Subcutaneous abdominal adipose tissue (tissue), 5 donors: ENCODE results near the gene SEPTIN8.

ENCODE experiments used
- H3K27ac ChIP-seq: one replicate; pipeline ENCODE4 v1.7.0; 2013; ENCODE audit warnings: low read depth, mild to moderate bottlenecking, inconsistent platforms, low read length, moderate library complexity
- H3K27me3 ChIP-seq, 5 donors: one replicate each; pipeline ENCODE4 v1.7.0; 2013; ENCODE audit warnings: low read length in 5 of 5, inconsistent platforms in 1 of 5; ENCODE audit not compliant: control insufficient read depth in 5 of 5, insufficient read depth in 4 of 5
- H3K36me3 ChIP-seq, 5 donors: one replicate each; pipeline ENCODE4 v1.7.0; 2013; ENCODE audit warnings: low read length in 5 of 5; ENCODE audit not compliant: control insufficient read depth in 5 of 5, insufficient read depth in 5 of 5
- H3K4me1 ChIP-seq, 5 donors: one replicate each; pipeline ENCODE4 v1.7.0; 2013; ENCODE audit warnings: low read length in 5 of 5, mild to moderate bottlenecking in 3 of 5, moderate library complexity in 1 of 5; ENCODE audit not compliant: control insufficient read depth in 5 of 5, insufficient read depth in 5 of 5
- H3K4me3 ChIP-seq, 5 donors: one replicate each; pipeline ENCODE4 v1.7.0; 2013; ENCODE audit warnings: low read length in 5 of 5, low read depth in 1 of 5
- H3K9ac ChIP-seq, 5 donors: one replicate each; pipeline ENCODE4 v1.7.0; 2013; ENCODE audit warnings: low read length in 5 of 5, mild to moderate bottlenecking in 4 of 5, moderate library complexity in 3 of 5
- H3K9me3 ChIP-seq, 5 donors: one replicate each; pipeline ENCODE4 v1.7.0; 2013; ENCODE audit warnings: low read length in 5 of 5; ENCODE audit not compliant: control insufficient read depth in 5 of 5
- donor health status: healthy.
- donor health status: healthy.
- donor health status: healthy.
- donor health status: healthy.
- donor health status: healthy.

Gene SEPTIN8

DNA sequence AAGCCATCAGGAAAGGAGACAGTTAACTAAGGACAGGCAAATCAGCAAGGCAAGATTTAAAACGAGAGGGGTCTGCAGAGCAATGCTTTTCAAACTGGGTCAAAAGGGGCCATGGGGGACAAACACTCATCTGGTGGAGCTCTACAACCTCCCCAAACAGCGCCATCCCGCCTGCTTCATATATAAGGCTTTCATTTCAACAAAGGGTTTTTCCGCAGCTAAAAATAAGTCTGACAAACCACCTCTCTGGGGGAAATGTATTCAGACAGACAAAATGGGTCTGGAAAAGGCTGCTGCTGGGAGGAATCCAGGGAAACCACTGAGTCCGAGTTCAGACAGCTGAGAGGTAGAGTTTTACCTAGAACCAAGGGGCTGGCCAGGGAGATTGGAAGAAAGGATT, 8.3 kb upstream of the SEPTIN8 start:
- H3K36me3 ChIP-seq = no peaks in the 10 kb centered on the region
- H3K27me3 ChIP-seq = peaks cover 0 to 4% (median 0%) of the 10 kb centered on the region in 5 donors
- H3K9me3 ChIP-seq = no peaks in the 10 kb centered on the region
- H3K9ac ChIP-seq = no peak overlapping the region
- H3K4me1 ChIP-seq = peaks cover 0 to 4% (median 0%) of the 10 kb centered on the region in 5 donors
- H3K4me3 ChIP-seq = no peak overlapping the region
- no peak overlapping the region for H3K27ac ChIP-seq

GRCh38 chr5:132782101-132782500, 5.1 kb upstream of the SEPTIN8 start:
- H3K36me3 ChIP-seq = no peaks in the 10 kb centered on the region
- peaks cover 0 to 15% (median 9%) of the 10 kb centered on the region in 5 donors for H3K4me1 ChIP-seq
- no peak overlapping the region for H3K27ac ChIP-seq
- H3K27me3 ChIP-seq = peaks cover 0 to 4% (median 0%) of the 10 kb centered on the region in 5 donors
- H3K9me3 ChIP-seq = no peaks in the 10 kb centered on the region
- no peak overlapping the region for H3K4me3 ChIP-seq
- H3K9ac ChIP-seq = no peak overlapping the region

GRCh38 chr5:132781029-132781428, 4.0 kb upstream of the SEPTIN8 start:
- peaks cover 0 to 23% (median 16%) of the 10 kb centered on the region in 5 donors for H3K4me1 ChIP-seq
- H3K4me3 ChIP-seq = no peak overlapping the region
- no peak overlapping the region for H3K27ac ChIP-seq
- H3K9me3 ChIP-seq = no peaks in the 10 kb centered on the region
- no peaks in the 10 kb centered on the region for H3K27me3 ChIP-seq
- H3K9ac ChIP-seq = no peak overlapping the region
- H3K36me3 ChIP-seq = no peaks in the 10 kb centered on the region

- Histone ChIP-seq H3K36me3 (no peaks in the 10 kb centered on the region), H3K4me3 (no peak overlapping the region), H3K27me3 (no peaks in the 10 kb centered on the region), H3K9me3 (no peaks in the 10 kb centered on the region), H3K9ac (no peak overlapping the region), H3K27ac (no peak overlapping the region), H3K4me1 (peaks cover 0 to 28% (median 20%) of the 10 kb centered on the region in 5 donors)
Observed at GRCh38 chr5:132780577-132780976, 3.5 kb upstream of the SEPTIN8 start.

GRCh38 chr5:132779961-132780360, 2.9 kb upstream of the SEPTIN8 start:
- no peaks in the 10 kb centered on the region for H3K9me3 ChIP-seq
- H3K4me3 ChIP-seq = no peak overlapping the region
- no peak overlapping the region for H3K9ac ChIP-seq
- H3K4me1 ChIP-seq = peaks cover 2 to 34% (median 26%) of the 10 kb centered on the region in 5 donors
- no peaks in the 10 kb centered on the region for H3K36me3 ChIP-seq
- no peaks in the 10 kb centered on the region for H3K27me3 ChIP-seq
- H3K27ac ChIP-seq = no peak overlapping the region

DNA sequence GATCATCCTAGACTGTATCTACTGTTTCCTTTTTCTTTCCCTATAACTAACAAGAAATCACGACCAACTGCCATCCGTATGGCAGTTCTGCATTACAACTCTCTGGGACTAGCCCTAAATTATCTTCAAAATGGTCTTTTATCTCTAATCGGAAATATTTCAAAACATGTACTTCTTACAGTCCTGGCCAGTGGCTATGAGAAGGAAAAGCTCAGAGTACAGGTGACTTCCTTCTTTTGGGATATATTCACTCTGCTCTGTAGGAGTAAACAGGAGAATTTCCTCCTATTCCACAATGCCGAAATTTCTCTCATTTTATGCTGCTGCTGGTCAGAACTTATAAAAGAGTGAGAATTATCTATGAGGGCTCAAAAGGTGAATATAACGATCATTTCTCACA, 1.8 kb upstream of the SEPTIN8 start:
- Histone ChIP-seq H3K4me1 (peaks cover 6 to 45% (median 37%) of the 10 kb centered on the region in 5 donors), H3K4me3 (no peak overlapping the region), H3K9me3 (no peaks in the 10 kb centered on the region), H3K36me3 (no peaks in the 10 kb centered on the region), H3K27ac (no peak overlapping the region), H3K27me3 (no peaks in the 10 kb centered on the region), H3K9ac (no peak overlapping the region)

GRCh38 chr5:132778129-132778528, 1.1 kb upstream of the SEPTIN8 start:
- H3K9me3 ChIP-seq = no peaks in the 10 kb centered on the region
- H3K36me3 ChIP-seq = no peaks in the 10 kb centered on the region
- peaks cover 6 to 48% (median 41%) of the 10 kb centered on the region in 5 donors for H3K4me1 ChIP-seq
- peak overlapping the region; percentile 80 to 95 (median 86) for H3K4me3 ChIP-seq
- no peaks in the 10 kb centered on the region for H3K27me3 ChIP-seq
- H3K27ac ChIP-seq = no peak overlapping the region
- H3K9ac ChIP-seq = peak overlapping the region in 2 of 5 donors; percentile 83 to 84

DNA sequence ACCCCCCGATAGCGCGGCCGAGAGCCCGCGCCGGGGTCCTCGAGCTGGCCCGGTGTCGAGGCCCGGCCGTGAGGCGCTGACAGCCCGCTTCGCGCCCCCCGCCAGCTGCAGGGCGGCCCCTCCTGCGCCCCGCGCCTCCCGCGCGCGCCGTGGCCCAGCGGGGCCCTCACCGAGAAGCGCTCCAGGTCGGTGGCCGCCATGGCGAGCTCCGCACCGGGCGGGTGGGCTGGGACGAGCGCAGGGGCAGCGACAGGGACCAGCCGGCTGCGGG, 166 bp downstream of the SEPTIN8 start:
- Histone ChIP-seq H3K27ac (peak overlapping the region; percentile 62), H3K4me3 (peak overlapping the region in 4 of 5 donors; percentile 81 to 95 (median 87)), H3K9ac (peak overlapping the region in 4 of 5 donors; percentile 68 to 84 (median 74)), H3K4me1 (peaks cover 6 to 57% (median 53%) of the 10 kb centered on the region in 5 donors), H3K27me3 (no peaks in the 10 kb centered on the region), H3K36me3 (no peaks in the 10 kb centered on the region), H3K9me3 (no peaks in the 10 kb centered on the region)

DNA sequence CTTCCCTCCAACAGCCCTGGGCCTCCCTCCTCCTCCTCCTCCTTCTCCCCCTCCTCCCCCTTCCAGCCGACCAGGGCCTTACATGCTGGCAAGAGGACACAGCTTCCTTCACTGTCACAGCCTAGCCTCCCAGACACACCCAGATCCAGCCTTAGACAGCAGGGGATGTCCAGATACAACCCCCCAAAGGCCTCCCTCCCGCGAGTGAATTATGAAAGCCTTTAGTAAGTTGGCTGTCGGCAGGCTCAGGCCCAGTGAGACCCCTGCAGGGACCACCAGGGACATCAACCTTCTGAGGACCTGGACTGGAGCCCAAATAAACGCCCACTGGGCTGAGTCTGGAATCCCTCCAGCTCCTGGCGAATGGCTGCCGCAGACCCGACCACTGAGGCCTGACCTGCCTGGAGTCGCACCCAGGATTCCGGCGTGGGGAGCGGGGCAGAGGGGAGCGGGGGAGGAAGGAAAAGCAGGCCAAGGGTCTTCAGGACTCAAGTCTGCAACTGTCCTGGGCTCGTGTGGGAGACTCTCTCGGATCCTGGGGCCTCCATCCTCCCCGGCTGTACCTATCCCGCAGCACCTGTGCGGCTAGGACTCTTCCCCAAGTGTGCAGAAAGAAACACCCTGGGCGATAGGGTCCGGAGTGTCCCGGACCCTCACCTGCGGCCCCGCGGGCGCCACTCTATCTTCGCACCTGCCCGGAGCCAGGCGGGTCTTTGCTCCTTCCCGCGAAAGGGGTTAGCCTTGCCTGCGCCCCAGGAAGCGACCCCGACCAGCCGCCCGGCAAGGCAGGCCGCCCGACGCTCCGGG, 705 bp downstream of the SEPTIN8 start:
- Histone ChIP-seq H3K27me3 (no peaks in the 10 kb centered on the region), H3K9ac (peak overlapping the region in 4 of 5 donors; percentile 68 to 84 (median 74)), H3K4me3 (peak overlapping the region; percentile 46 to 95 (median 86)), H3K9me3 (no peaks in the 10 kb centered on the region), H3K27ac (peak overlapping the region; percentile 62), H3K36me3 (no peaks in the 10 kb centered on the region), H3K4me1 (peaks cover 6 to 62% (median 58%) of the 10 kb centered on the region in 5 donors)

- Histone ChIP-seq H3K27ac (peak overlapping the region; percentile 62), H3K4me1 (peaks cover 6 to 70% (median 64%) of the 10 kb centered on the region in 5 donors), H3K9me3 (no peaks in the 10 kb centered on the region), H3K36me3 (no peaks in the 10 kb centered on the region), H3K27me3 (no peaks in the 10 kb centered on the region), H3K9ac (peak overlapping the region in 4 of 5 donors; percentile 1 to 71 (median 35)), H3K4me3 (peak overlapping the region in 2 of 5 donors; percentile 8 to 86)
Observed at GRCh38 chr5:132775476-132775961, 1.5 kb downstream of the SEPTIN8 start.
